ENCODE measurements around the gene RET. TPM values are rescaled to one million over a fixed set of nuclear protein-coding genes. Genes with fewer than 3 reads are reported as not detected.

Gene RET
- total RNA-seq, 4 donors from 2014 or later, result 0.23 to 2.1 (median 0.78) TPM

DNA sequence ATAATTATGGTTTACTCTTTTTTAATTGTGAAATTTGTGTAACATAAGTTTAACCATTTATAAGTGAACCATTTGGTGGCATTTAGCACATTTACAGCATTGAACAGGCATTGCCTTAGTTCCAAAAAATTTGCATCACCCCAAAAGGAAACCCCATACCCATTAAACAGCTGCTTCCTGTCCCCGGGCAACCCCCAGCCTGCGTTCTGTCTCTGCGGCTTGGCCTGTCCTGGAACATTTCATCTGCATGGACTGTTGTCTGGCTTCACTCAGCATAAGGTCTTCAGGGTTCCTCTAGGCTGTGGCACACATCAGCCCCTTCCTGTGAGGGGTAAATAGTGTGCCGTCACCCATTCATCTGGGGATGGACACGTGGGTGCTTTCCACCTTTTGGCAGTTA is 6.9 kb downstream of the RET start:
- TF ChIP-seq POLR2AphosphoS5 (IDR thresholded peaks at IDR 0.05) (no peak), EP300 (IDR thresholded peaks at IDR 0.05) (no peak), POLR2A (IDR thresholded peaks at IDR 0.05) (no peak)
- TF ChIP-seq, protein P1, sequence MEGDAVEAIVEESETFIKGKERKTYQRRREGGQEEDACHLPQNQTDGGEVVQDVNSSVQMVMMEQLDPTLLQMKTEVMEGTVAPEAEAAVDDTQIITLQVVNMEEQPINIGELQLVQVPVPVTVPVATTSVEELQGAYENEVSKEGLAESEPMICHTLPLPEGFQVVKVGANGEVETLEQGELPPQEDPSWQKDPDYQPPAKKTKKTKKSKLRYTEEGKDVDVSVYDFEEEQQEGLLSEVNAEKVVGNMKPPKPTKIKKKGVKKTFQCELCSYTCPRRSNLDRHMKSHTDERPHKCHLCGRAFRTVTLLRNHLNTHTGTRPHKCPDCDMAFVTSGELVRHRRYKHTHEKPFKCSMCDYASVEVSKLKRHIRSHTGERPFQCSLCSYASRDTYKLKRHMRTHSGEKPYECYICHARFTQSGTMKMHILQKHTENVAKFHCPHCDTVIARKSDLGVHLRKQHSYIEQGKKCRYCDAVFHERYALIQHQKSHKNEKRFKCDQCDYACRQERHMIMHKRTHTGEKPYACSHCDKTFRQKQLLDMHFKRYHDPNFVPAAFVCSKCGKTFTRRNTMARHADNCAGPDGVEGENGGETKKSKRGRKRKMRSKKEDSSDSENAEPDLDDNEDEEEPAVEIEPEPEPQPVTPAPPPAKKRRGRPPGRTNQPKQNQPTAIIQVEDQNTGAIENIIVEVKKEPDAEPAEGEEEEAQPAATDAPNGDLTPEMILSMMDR (IDR thresholded peaks at IDR 0.05), result no peak
- no peaks in the 10 kb centered on the region for H3K36me3 ChIP-seq
- WGBS, result 24% methylated on average over 5 of the region's 5 CpGs
- no peaks in the 10 kb centered on the region for H3K4me1 ChIP-seq
- H3K27ac ChIP-seq, result no peak overlapping the region
- H3K9me3 ChIP-seq, result no peaks in the 10 kb centered on the region
- no peak for DNase-seq (ENCODE audit: low spot score in 2 of 2)
- H3K4me3 ChIP-seq, result no peak overlapping the region
- H3K27me3 ChIP-seq, result peaks cover 10% of the 10 kb centered on the region

DNA sequence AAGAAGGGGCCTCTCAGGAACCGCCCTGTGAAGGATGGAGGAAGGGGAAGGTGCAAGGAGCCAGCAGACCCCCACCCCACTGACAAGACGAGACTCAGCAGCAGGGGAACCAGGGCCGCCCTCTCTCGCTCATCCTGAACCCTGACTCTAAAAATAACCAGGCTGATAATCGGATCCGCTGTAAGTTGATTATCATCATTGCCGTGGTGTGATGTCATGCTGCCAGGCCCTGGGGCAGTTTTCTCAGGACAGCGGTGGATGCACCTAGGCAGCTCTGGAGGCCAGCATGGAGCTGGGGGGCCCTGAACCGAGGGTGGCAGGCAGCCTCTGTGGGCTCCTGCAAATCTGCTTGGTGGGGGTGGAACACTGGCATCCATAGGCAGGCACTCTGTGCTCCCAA is 7.9 kb downstream of the RET start:
- Histone ChIP-seq H3K4me1 (no peaks in the 10 kb centered on the region), H3K27me3 (peaks cover under 1% of the 10 kb centered on the region), H3K9me3 (no peaks in the 10 kb centered on the region), H3K4me3 (no peak overlapping the region), H3K27ac (no peak overlapping the region), H3K36me3 (no peaks in the 10 kb centered on the region)
- TF ChIP-seq POLR2A (IDR thresholded peaks at IDR 0.05), result no peak
- TF ChIP-seq, protein P1 (IDR thresholded peaks at IDR 0.05), result no peak
- no peak for TF ChIP-seq EP300 (IDR thresholded peaks at IDR 0.05)
- TF ChIP-seq POLR2AphosphoS5 (IDR thresholded peaks at IDR 0.05), result no peak
- 80% methylated on average over 1 of the region's 9 CpGs for WGBS
- no peak for DNase-seq (ENCODE audit: low spot score in 2 of 2)

DNA sequence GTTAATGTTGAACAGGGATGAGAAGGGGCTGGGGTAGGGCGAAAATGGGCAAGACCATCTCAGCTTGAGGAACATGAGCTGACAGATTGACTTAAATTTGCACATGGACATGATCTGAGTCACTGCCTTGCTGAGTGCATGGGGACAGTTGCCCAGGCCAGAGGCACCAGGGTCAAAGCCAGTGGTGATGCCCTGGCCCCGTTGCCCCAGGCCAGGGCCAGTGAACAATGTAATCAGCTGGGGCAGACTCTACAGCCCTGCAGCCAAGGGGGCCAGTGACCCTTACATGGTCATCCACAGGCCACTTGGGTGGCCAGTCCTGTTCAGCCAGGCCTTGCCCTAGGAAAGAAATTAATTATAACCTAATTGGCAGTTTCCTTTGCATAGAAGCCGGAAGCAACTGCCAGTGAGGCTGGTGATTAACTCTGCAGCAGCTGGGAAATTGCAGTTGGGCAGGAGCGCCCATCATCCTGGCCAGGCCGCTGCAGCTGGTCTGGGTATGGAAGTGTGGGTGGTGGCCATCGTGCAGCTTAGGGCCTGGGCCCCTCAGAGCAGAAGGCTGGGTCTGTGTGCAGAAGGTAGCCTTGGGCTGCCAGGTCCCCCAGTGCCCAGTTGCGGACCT is 9.6 kb downstream of the RET start:
- no peaks in the 10 kb centered on the region for H3K9me3 ChIP-seq
- no peaks in the 10 kb centered on the region for H3K27me3 ChIP-seq
- no peak overlapping the region for H3K4me3 ChIP-seq
- 84% methylated on average over 7 of the region's 7 CpGs for WGBS
- no peak for TF ChIP-seq POLR2AphosphoS5 (IDR thresholded peaks at IDR 0.05)
- TF ChIP-seq, protein P1 (IDR thresholded peaks at IDR 0.05), result no peak
- no peak for TF ChIP-seq EP300 (IDR thresholded peaks at IDR 0.05)
- TF ChIP-seq POLR2A (IDR thresholded peaks at IDR 0.05), result no peak
- H3K36me3 ChIP-seq, result no peaks in the 10 kb centered on the region
- no peak for DNase-seq (ENCODE audit: low spot score in 2 of 2)
- no peak overlapping the region for H3K27ac ChIP-seq
- no peaks in the 10 kb centered on the region for H3K4me1 ChIP-seq

DNA sequence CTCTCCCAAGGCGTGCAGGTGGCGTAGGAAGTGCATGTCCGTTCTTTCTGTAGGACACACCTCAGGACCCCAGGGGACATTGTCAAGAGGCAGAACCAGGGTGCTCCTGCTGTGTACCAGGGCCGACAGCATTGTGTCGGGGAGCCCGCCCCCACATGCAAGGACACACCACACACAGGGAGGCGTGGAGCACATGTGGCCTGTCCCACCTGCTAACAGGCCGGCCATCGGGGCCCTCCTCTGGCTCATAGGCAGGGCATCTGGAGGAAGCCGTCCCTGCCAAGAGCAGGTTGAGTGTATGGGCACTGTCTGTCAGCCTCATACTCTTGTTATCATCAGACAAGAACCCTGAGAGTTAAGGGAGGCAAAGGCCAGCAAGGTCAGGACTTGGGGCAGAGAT is 12.7 kb downstream of the RET start:
- no peaks in the 10 kb centered on the region for H3K27me3 ChIP-seq
- H3K36me3 ChIP-seq, result no peaks in the 10 kb centered on the region
- no peaks in the 10 kb centered on the region for H3K4me1 ChIP-seq
- TF ChIP-seq POLR2A (IDR thresholded peaks at IDR 0.05) (no peak), POLR2AphosphoS5 (IDR thresholded peaks at IDR 0.05) (no peak), EP300 (IDR thresholded peaks at IDR 0.05) (no peak)
- TF ChIP-seq, protein P1 (IDR thresholded peaks at IDR 0.05), result no peak
- DNase-seq (ENCODE audit: low spot score in 2 of 2), result no peak
- H3K27ac ChIP-seq, result no peak overlapping the region
- WGBS, result no CpG with 5 or more reads among the region's 10 CpGs
- no peak overlapping the region for H3K4me3 ChIP-seq
- H3K9me3 ChIP-seq, result no peaks in the 10 kb centered on the region

DNA sequence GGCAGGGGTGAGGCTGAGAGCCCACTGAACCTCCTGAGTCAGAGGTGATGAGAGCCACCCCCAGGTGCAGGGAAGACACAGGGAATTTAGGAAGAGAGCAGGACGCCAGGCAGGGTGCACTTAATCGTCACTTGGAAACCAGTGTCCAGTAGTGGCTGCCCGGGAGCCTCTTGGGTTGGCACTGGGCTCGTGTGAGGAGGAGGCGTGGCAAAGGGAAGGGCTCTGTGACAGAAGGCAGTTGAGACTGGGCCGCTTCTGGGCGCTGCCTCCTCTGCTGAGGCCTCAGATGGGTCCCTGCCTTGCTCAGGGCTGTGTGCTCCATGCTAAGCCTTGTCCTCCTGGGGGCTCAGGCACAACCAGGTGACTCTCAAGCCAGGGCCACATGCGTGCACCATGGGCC is 13.3 kb downstream of the RET start:
- TF ChIP-seq POLR2AphosphoS5 (IDR thresholded peaks at IDR 0.05) (no peak), EP300 (IDR thresholded peaks at IDR 0.05) (no peak), POLR2A (IDR thresholded peaks at IDR 0.05) (no peak)
- TF ChIP-seq, protein P1 (IDR thresholded peaks at IDR 0.05), result no peak
- no peak overlapping the region for H3K4me3 ChIP-seq
- no peak for DNase-seq (ENCODE audit: low spot score in 2 of 2)
- no peaks in the 10 kb centered on the region for H3K36me3 ChIP-seq
- 83% methylated on average over 4 of the region's 8 CpGs for WGBS
- H3K4me1 ChIP-seq, result no peaks in the 10 kb centered on the region
- H3K27me3 ChIP-seq, result no peaks in the 10 kb centered on the region
- no peaks in the 10 kb centered on the region for H3K9me3 ChIP-seq
- no peak overlapping the region for H3K27ac ChIP-seq
